ENCODE data around the gene WDR81. TPM values are rescaled to one million over a fixed set of nuclear protein-coding genes. Genes with fewer than 3 reads are reported as not detected.
"Not testable (repeated sequence)": the region's sequence is repeated elsewhere in the genome, so short reads cannot be mapped to it uniquely, and the experiment has no call there.

The WDR81 gene
- total RNA-seq, 1 experiment from 2014 or later: 16.7 TPM

DNA sequence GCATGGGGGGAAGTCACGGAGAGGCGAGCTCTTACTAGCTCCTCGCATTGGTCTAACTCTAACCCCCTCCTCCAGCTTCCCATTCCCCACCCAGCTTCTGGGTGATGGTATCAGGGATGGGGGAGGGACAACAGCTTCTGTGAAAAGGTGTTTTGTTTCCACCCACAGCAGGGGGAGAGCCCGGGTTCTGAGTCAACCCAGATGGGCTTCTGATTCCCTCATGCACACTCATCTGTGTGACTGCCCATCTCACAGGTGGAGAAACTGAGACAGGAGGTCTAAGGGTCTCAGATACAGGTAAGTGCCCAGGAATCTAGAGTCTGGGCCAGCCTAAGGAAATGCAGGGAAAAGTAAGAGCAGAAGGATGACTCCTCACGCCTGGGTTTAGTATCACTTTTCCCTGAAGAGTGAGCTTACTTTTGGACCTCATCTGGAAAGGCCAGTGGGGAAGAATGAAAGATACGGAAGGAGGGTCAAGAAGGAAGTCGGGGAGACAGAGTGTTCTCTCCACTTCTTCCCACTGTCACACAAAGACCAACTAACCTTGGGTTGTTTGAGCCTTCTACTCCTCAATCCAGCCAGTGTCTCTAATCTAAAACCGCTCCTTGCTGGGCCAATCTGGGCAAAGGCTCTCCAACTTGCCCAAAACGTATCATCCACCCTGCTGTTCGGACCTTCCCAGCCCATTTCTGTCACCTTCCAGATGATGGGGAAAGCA lies 11.2 kb upstream of the WDR81 start:
- DNase-seq (ENCODE audit: low read depth): no peak

- peak; percentile 69 for DNase-seq (ENCODE audit: low read depth)
Measured at GRCh38 chr17:1713878-1714426, 10.6 kb upstream of the WDR81 start.

GRCh38 chr17:1714427-1714979 lies 10.0 kb upstream of the WDR81 start:
- DNase-seq (ENCODE audit: low read depth): peak; percentile 99

GRCh38 chr17:1714980-1715802 lies 9.3 kb upstream of the WDR81 start:
- DNase-seq (ENCODE audit: low read depth): peak; percentile 95

DNA sequence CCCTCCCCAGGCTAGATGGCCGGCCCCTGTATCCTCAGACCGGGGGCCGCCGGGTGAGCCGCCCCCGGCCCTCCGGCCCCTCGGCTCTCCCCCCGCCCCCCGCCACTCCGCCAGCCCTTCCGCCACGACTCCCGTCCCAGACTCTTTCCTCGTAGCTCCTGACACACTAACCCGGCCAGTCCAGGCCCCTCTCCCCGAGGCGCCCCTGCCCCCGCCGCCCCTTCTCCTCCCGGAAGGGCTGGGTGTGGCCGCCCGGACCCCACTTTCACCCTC lies 8.8 kb upstream of the WDR81 start:
- DNase-seq (ENCODE audit: low read depth): no peak

GRCh38 chr17:1716076-1716911 lies 8.2 kb upstream of the WDR81 start:
- peak; percentile 100 for DNase-seq (ENCODE audit: low read depth)

DNA sequence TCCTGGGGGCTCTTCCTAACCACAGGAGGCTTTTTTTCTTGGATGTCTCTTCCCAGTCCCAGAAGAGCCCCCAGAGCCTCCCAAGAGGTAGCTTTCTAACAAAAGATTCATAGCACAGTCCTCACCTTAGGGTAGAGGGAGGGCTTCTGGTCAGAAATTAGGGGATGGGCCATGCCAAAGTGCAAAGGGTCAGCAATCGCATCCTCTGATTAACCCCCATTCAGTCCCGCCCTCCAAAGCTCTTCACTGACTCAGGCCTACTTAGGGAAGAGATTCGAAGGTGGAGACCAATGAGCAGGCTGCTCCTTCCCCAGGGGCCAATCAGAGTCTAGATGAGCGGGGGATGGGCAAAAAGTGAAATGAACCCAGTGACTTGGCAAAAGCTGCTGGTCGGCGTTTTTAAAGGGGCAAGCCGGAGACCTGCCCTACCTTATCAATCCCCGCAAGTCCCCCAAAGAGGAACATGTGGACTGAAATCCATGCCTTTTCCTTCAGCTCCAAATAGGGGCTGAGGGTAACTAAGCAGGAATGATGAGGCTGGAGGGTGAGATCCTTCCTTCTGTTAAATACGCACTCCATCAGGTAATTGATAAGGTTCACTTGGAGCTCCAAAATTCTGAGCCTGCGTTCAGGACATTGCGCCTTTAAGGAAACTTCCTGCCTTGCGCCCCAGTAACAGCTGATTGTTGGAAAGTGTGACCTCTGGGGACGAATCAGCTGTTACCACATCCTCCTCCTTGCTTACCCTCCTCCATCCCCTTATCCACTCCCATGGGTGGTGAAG lies 7.4 kb upstream of the WDR81 start:
- DNase-seq (ENCODE audit: low read depth): peak; percentile 99

GRCh38 chr17:1718362-1719165 lies 5.9 kb upstream of the WDR81 start:
- no peak for DNase-seq (ENCODE audit: low read depth)

DNA sequence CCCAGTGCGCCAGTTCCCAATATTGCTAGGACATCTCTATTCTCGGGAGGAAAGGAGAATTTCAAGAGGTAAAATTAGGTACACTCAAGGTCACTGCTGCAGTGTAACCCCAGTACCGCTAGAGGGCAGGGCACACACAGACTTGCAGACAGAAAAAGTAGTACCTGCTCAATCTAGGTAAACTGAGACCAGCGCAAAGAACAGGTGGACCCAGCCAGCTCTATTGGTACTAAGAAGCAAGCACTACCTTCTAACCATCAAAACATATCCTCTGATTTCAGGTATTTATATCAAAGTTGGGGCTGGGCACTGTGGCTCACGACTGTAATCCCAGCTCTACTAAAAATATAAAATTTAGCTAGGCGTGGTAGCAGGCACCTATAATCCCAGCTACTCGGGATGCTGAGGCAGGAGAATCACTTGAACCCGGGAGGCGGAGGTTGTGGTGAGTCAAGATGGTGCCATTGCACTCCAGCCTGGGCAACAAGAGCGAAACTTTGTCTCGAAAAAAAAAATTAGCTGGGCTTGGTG lies 3.6 kb upstream of the WDR81 start:
- peak; percentile 63 for DNase-seq (ENCODE audit: low read depth)

- not testable (repeated sequence) for DNase-seq (ENCODE audit: low read depth)
Measured at GRCh38 chr17:1722022-1722421, 2.5 kb upstream of the WDR81 start.

- no peak for DNase-seq (ENCODE audit: low read depth)
Measured at GRCh38 chr17:1724869-1725641, 551 bp downstream of the WDR81 start.

DNA sequence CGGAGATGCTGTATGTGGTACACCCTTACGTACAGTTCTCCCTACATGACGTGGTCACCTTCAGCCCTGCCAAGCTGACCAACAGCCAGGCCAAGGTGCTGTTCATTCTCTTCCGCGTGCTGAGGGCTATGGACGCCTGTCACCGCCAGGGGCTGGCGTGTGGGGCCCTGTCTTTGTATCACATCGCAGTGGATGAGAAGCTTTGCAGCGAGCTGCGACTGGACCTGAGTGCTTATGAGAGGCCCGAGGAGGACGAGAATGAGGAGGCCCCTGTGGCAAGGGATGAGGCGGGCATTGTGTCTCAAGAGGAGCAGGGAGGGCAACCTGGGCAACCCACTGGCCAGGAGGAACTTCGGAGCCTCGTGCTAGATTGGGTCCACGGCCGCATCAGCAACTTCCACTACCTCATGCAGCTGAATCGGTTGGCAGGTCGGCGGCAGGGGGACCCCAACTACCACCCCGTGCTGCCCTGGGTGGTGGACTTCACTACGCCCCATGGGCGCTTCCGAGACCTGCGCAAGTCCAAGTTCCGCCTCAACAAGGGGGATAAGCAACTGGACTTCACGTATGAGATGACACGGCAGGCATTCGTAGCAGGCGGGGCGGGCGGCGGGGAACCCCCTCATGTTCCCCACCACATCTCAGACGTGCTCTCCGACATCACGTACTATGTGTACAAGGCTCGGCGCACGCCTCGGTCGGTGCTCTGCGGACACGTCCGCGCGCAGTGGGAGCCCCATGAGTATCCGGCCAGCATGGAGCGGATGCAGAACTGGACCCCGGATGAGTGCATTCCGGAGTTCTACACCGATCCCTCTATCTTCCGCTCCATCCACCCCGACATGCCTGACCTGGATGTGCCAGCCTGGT lies 1.4 kb downstream of the WDR81 start:
- DNase-seq (ENCODE audit: low read depth): no peak

DNA sequence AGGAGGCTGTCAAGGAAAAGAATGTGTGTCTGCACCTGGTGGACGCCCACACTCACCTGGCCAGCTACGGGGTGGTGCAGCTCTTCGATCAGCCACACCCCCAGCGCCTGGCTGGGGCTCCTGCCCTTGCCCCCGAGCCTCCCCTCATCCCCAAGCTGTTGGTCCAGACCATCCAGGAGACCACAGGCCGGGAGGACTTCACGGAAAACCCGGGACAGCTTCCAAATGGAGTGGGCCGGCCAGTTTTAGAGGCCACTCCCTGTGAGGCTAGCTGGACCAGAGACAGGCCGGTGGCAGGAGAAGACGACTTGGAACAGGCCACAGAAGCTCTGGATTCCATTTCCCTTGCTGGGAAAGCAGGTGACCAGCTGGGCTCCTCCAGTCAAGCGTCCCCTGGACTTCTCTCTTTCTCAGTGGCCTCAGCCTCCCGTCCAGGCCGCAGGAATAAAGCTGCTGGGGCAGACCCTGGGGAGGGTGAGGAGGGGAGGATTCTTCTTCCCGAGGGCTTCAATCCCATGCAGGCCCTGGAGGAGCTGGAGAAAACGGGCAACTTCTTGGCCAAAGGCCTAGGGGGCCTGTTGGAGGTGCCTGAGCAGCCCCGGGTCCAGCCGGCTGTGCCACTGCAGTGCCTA lies 2.2 kb downstream of the WDR81 start:
- DNase-seq (ENCODE audit: low read depth): no peak

DNA sequence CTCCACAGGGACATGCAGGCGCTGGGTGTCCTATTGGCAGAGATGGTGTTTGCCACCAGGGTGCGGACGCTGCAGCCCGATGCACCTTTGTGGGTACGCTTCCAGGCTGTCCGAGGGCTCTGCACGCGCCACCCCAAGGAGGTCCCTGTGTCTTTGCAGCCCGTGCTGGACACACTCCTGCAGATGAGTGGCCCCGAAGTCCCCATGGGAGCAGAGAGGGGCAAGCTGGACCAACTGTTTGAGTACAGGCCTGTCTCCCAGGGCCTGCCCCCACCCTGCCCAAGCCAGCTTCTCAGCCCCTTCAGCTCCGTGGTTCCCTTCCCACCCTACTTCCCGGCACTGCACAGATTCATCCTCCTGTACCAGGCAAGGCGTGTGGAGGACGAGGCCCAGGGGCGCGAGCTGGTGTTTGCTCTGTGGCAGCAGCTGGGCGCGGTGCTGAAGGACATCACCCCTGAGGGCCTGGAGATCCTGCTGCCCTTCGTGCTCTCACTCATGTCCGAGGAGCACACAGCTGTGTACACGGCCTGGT lies 2.8 kb downstream of the WDR81 start:
- no peak for DNase-seq (ENCODE audit: low read depth)

GRCh38 chr17:1727876-1728630 lies 3.5 kb downstream of the WDR81 start:
- no peak for DNase-seq (ENCODE audit: low read depth)

DNA sequence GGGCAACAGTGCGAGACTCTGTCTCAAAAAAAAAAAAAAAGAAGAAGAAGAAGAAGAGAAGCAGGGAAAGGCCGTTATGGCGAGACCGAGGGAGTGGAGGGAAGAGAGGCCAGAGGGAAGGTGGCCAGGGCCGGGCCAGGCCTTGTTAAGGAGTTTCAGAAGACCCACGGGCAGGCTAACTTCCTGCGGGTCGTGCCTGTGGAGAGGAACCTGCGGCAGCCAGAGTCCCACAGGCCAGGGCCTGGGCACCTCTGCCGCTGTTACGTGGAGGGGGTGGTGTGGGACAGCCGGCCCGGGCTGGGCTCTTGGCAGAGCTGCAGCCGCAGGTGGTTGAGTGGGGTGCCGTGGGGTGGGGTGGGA lies 5.4 kb downstream of the WDR81 start:
- DNase-seq (ENCODE audit: low read depth): no peak
